ENCODE data around the gene SLX1A.
"Not testable (repeated sequence)": the region's sequence is repeated elsewhere in the genome, so short reads cannot be mapped to it uniquely, and the experiment has no call there.

GRCh38 chr16:30199049-30199448, 5.4 kb downstream of the SLX1A start, which contains the start of gene SULT1A3:
- not testable (repeated sequence) for TF ChIP-seq CTCF (conservative IDR thresholded peaks at IDR 0.05; ENCODE audit: low read depth in 2 of 2); POLR2AphosphoS5 (IDR thresholded peaks at IDR 0.05; ENCODE audit: low read depth)
